ENCODE measurements around the gene UQCRQ.

DNA sequence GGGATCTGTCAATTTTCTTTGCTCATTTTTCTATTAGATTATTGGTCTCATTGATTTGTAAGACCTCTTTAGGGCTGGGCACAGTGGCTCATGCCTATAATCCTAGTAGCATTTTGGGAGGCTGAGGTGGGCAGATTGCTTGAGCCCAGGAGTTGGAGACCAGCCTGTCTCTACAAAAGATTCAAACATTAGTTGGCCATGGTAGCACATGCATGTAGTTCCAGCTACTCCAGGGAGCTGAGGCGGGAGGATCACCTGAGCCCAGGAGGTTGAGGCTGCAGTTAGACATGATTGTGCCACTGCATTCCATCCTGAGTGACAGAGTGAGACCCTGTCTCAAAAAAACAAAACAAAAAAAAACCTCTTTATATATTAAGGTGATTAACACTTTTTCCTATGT, 29.6 kb upstream of the UQCRQ start:
- TF ChIP-seq, protein P1, sequence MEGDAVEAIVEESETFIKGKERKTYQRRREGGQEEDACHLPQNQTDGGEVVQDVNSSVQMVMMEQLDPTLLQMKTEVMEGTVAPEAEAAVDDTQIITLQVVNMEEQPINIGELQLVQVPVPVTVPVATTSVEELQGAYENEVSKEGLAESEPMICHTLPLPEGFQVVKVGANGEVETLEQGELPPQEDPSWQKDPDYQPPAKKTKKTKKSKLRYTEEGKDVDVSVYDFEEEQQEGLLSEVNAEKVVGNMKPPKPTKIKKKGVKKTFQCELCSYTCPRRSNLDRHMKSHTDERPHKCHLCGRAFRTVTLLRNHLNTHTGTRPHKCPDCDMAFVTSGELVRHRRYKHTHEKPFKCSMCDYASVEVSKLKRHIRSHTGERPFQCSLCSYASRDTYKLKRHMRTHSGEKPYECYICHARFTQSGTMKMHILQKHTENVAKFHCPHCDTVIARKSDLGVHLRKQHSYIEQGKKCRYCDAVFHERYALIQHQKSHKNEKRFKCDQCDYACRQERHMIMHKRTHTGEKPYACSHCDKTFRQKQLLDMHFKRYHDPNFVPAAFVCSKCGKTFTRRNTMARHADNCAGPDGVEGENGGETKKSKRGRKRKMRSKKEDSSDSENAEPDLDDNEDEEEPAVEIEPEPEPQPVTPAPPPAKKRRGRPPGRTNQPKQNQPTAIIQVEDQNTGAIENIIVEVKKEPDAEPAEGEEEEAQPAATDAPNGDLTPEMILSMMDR (IDR thresholded peaks at IDR 0.05 in 4 of 5, conservative IDR thresholded peaks at IDR 0.05 in 1 of 5), result no peak
- TF ChIP-seq POLR2A (IDR thresholded peaks at IDR 0.05), result no peak
